Measurements from ENCODE around the gene SLC66A2. TPM values are rescaled to one million over a fixed set of nuclear protein-coding genes. Genes with fewer than 3 reads are reported as not detected.
"Not testable (repeated sequence)": the region's sequence is repeated elsewhere in the genome, so short reads cannot be mapped to it uniquely, and the experiment has no call there.

The SLC66A2 gene
- total RNA-seq, 4 donors from 2014 or later = 65.6 to 112 (median 75.3) TPM

DNA sequence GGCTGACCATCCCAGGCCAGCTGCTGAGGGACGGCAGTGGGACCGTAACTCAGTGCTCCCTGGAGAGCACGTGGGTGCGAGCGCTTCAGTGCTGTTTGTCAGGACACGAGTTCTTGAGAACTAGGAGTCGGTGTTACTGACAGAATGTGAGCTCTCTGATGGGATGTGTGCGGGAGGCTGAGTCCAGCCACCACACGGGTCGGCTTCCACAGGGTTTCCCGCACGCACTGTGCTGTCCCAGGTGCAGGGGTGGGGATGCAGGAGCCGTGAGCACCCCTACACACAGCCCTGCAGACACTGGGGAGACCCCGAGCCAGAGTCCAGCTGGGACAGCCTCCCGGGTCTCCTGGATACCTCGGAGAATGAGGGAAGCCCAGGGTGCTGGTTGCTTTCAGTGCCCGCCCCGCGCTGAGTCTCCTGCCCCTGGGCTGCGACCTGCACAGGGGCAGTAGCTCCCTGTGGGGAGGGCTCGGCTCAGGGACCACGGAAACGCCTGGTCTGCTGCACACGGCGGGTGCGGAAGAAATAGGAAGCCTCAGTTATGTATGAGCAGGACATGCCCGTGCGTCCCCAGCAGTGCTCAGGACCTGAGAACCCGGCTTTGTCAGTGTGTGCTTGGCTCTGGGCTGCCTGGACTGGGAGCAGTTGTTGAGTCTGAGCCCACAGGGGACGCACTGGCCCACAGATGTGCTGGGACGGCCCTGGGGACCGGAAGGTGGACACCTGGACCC lies 82.5 kb downstream of the SLC66A2 start:
- WGBS, 2 donors = 87 to 91% methylated on average over 24 to 28 of the region's 32 CpGs
- H3K4me3 ChIP-seq (ENCODE audit: low read depth, poor library complexity, severe bottlenecking) = no peak overlapping the region
- intact Hi-C loops (cut with DNase I; ENCODE audit: low total_unique reads) = no loop called here
- DNase-seq (ENCODE audit: low spot score in 2 of 2) = peak in 1 of 2 donors; percentile 79
- TF ChIP-seq POLR2A (IDR thresholded peaks at IDR 0.05) = no peak
- TF ChIP-seq, protein P1, sequence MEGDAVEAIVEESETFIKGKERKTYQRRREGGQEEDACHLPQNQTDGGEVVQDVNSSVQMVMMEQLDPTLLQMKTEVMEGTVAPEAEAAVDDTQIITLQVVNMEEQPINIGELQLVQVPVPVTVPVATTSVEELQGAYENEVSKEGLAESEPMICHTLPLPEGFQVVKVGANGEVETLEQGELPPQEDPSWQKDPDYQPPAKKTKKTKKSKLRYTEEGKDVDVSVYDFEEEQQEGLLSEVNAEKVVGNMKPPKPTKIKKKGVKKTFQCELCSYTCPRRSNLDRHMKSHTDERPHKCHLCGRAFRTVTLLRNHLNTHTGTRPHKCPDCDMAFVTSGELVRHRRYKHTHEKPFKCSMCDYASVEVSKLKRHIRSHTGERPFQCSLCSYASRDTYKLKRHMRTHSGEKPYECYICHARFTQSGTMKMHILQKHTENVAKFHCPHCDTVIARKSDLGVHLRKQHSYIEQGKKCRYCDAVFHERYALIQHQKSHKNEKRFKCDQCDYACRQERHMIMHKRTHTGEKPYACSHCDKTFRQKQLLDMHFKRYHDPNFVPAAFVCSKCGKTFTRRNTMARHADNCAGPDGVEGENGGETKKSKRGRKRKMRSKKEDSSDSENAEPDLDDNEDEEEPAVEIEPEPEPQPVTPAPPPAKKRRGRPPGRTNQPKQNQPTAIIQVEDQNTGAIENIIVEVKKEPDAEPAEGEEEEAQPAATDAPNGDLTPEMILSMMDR (IDR thresholded peaks at IDR 0.05) = no peak

DNA sequence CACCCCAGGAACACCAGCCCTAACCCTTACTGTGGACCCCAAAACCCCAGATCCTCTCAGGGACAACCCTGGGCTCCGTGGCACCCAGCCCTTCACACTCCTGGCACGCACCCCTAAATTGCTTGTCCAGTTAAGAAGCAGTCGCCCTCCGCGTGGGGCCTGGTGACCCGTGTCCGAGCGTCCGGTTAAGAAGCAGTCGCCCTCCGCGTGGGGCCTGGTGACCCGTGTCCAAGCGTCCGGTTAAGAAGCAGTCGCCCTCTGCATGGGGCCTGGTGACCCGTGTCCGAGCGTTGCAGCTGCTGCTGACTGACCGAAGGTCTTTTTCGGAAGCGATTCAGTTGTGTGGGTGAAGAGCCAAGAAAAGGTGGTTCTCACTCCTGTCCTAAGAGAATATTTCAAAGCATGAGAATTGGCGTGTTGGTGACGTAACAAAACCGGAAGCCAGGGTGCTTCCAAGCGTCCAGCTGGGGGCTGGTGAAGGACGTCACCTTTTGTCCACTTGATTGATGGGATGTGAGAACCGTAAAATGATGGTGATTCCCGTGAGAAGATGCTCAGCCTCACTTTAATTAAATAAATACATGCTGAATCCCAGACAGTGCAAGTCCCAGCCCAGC lies 83.2 kb downstream of the SLC66A2 start:
- peak in 1 of 2 donors; percentile 81 for DNase-seq (ENCODE audit: low spot score in 2 of 2)
- 90 to 91% methylated on average over 29 of the region's 29 CpGs for WGBS, 2 donors
- H3K4me3 ChIP-seq (ENCODE audit: low read depth, poor library complexity, severe bottlenecking) = no peak overlapping the region
- TF ChIP-seq, protein P1 (IDR thresholded peaks at IDR 0.05) = no peak
- TF ChIP-seq POLR2A (IDR thresholded peaks at IDR 0.05) = no peak
- intact Hi-C loops (cut with DNase I; ENCODE audit: low total_unique reads) = no loop called here

GRCh38 chr18:79867666-79868065 lies 83.8 kb downstream of the SLC66A2 start:
- H3K4me3 ChIP-seq (ENCODE audit: low read depth, poor library complexity, severe bottlenecking) = no peak overlapping the region
- TF ChIP-seq, protein P1 (IDR thresholded peaks at IDR 0.05) = no peak
- no peak for TF ChIP-seq POLR2A (IDR thresholded peaks at IDR 0.05)
- 88 to 89% methylated on average over 12 to 16 of the region's 16 CpGs for WGBS, 2 donors
- peak in 1 of 2 donors; percentile 81 for DNase-seq (ENCODE audit: low spot score in 2 of 2)
- intact Hi-C loops (cut with DNase I; ENCODE audit: low total_unique reads) = no loop called here

GRCh38 chr18:79866889-79867574 lies 84.4 kb downstream of the SLC66A2 start:
- intact Hi-C loops (cut with DNase I; ENCODE audit: low total_unique reads) = no loop called here
- DNase-seq (ENCODE audit: low spot score in 2 of 2) = peak in 1 of 2 donors; percentile 62

GRCh38 chr18:79865951-79866350 lies 85.5 kb downstream of the SLC66A2 start:
- intact Hi-C loops (cut with DNase I; ENCODE audit: low total_unique reads); H3K4me3 ChIP-seq (ENCODE audit: low read depth, poor library complexity, severe bottlenecking); DNase-seq (ENCODE audit: low spot score in 2 of 2): not testable (repeated sequence)
- WGBS, 2 donors = 68 to 84% methylated on average over 3 of the region's 3 CpGs

More at GRCh38 chr18:79866889-79867574, 84.4 kb downstream of the SLC66A2 start:
- WGBS, 2 donors = 81 to 83% methylated on average over 20 of the region's 20 CpGs
- TF ChIP-seq POLR2A (IDR thresholded peaks at IDR 0.05) = no peak
- TF ChIP-seq, protein P1 (IDR thresholded peaks at IDR 0.05) = no peak
- H3K4me3 ChIP-seq (ENCODE audit: low read depth, poor library complexity, severe bottlenecking) = no peak overlapping the region

GRCh38 chr18:79864955-79865354 lies 86.5 kb downstream of the SLC66A2 start:
- WGBS, 2 donors = 74 to 91% methylated on average over 3 to 4 of the region's 4 CpGs
- H3K4me3 ChIP-seq (ENCODE audit: low read depth, poor library complexity, severe bottlenecking); intact Hi-C loops (cut with DNase I; ENCODE audit: low total_unique reads): not testable (repeated sequence)
- DNase-seq (ENCODE audit: low spot score in 2 of 2) = peak in 1 of 2 donors; percentile 57

All from lower leg skin (tissue), 4 donors.